ENCODE measurements around the gene SLC39A5. TPM values are rescaled to one million over a fixed set of nuclear protein-coding genes. Genes with fewer than 3 reads are reported as not detected.
A peak's percentile ranks its signal among the peaks of the same experiment; 100 is the strongest.

The SLC39A5 gene
- total and polyA plus RNA-seq, 2 of the 13 experiments (the other 11 are each of a cell fraction or from before 2014, with no cell fraction given), result 59.7 to 101 TPM

DNA sequence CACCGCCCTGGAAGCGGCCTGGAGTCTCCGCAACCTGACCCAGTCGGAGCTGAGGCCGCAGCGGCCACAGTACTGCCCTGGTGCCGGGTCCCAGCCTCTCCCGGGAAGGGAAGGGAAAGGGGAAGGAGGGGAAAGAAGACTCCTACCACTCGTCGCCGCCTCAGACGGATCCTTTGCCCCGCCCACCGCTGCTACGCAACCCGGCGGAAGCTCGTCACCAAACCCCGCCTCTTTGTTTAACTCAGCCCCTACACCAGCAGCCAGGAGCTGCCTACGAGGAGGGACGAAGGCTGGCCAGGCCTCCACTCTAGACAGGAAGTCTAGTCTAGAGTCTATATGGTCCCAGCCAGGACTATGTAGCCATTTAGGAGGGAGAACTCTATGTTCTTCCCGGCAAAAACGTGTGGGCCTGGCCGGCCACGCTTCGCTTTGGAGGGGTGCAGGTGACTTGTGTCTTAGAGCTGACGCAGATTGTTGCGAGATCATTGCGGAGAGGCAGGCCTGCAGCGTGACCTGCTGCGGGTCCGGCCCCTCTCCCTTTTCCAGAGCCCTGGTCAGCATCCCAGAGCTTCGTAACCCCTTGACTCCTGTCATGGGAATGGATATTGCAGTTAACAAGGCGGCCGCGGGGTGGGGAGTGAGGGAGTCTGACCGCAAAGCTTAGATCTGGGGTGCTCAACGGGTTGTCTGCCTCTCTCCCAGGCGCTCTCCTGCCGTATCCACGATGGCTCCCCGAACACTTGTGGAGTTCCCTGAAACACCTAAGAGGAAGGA, 7.9 kb upstream of the SLC39A5 start, which contains the start of gene RNF41 (continued):
- peak; percentile 84; the same call in 1 of the 2 replicates for TF ChIP-seq ZNF790 (CRISPR knock-in tag; IDR thresholded peaks at IDR 0.05; ENCODE audit: borderline replicate concordance)
- peak; percentile 79; the same call in 1 of the 2 replicates for TF ChIP-seq SRY (CRISPR knock-in tag; IDR thresholded peaks at IDR 0.05)
- TF ChIP-seq THYN1 (CRISPR knock-in tag; IDR thresholded peaks at IDR 0.05; ENCODE audit: borderline replicate concordance, low read depth), result no peak
- no peak for TF ChIP-seq KLF9 (CRISPR knock-in tag; IDR thresholded peaks at IDR 0.05; ENCODE audit: low read depth)
- 0 out of 2 replicates have a peak, but pooled peaks have one; percentile 30 for TF ChIP-seq ZNF329 (CRISPR knock-in tag; IDR thresholded peaks at IDR 0.05; ENCODE audit: low read depth)
- TF ChIP-seq, protein P1, sequence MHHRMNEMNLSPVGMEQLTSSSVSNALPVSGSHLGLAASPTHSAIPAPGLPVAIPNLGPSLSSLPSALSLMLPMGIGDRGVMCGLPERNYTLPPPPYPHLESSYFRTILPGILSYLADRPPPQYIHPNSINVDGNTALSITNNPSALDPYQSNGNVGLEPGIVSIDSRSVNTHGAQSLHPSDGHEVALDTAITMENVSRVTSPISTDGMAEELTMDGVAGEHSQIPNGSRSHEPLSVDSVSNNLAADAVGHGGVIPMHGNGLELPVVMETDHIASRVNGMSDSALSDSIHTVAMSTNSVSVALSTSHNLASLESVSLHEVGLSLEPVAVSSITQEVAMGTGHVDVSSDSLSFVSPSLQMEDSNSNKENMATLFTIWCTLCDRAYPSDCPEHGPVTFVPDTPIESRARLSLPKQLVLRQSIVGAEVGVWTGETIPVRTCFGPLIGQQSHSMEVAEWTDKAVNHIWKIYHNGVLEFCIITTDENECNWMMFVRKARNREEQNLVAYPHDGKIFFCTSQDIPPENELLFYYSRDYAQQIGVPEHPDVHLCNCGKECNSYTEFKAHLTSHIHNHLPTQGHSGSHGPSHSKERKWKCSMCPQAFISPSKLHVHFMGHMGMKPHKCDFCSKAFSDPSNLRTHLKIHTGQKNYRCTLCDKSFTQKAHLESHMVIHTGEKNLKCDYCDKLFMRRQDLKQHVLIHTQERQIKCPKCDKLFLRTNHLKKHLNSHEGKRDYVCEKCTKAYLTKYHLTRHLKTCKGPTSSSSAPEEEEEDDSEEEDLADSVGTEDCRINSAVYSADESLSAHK (CRISPR knock-in tag; IDR thresholded peaks at IDR 0.05; ENCODE audit: borderline replicate concordance), result no peak
- TF ChIP-seq, protein P2, sequence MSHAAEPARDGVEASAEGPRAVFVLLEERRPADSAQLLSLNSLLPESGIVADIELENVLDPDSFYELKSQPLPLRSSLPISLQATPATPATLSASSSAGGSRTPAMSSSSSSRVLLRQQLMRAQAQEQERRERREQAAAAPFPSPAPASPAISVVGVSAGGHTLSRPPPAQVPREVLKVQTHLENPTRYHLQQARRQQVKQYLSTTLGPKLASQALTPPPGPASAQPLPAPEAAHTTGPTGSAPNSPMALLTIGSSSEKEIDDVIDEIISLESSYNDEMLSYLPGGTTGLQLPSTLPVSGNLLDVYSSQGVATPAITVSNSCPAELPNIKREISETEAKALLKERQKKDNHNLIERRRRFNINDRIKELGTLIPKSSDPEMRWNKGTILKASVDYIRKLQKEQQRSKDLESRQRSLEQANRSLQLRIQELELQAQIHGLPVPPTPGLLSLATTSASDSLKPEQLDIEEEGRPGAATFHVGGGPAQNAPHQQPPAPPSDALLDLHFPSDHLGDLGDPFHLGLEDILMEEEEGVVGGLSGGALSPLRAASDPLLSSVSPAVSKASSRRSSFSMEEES (CRISPR knock-in tag; IDR thresholded peaks at IDR 0.05), result peak; percentile 36; the same call in 1 of the 2 replicates
- 0 out of 2 replicates have a peak, but pooled peaks have one; percentile 33 for TF ChIP-seq ZNF446 (CRISPR knock-in tag; IDR thresholded peaks at IDR 0.05)
- TF ChIP-seq ELF4 (CRISPR knock-in tag; IDR thresholded peaks at IDR 0.05; ENCODE audit: borderline replicate concordance), result no peak
- TF ChIP-seq, protein P3, sequence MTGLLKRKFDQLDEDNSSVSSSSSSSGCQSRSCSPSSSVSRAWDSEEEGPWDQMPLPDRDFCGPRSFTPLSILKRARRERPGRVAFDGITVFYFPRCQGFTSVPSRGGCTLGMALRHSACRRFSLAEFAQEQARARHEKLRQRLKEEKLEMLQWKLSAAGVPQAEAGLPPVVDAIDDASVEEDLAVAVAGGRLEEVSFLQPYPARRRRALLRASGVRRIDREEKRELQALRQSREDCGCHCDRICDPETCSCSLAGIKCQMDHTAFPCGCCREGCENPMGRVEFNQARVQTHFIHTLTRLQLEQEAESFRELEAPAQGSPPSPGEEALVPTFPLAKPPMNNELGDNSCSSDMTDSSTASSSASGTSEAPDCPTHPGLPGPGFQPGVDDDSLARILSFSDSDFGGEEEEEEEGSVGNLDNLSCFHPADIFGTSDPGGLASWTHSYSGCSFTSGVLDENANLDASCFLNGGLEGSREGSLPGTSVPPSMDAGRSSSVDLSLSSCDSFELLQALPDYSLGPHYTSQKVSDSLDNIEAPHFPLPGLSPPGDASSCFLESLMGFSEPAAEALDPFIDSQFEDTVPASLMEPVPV (CRISPR knock-in tag; IDR thresholded peaks at IDR 0.05), result no peak
- TF ChIP-seq ZNF124 (CRISPR knock-in tag; IDR thresholded peaks at IDR 0.05), result peak; percentile 84
- no peak for TF ChIP-seq SOX13 (IDR thresholded peaks at IDR 0.05)
- TF ChIP-seq SOX13 (CRISPR knock-in tag; conservative IDR thresholded peaks at IDR 0.05 in 1 of 2, IDR thresholded peaks at IDR 0.05 in 1 of 2), result peak in 1 of 2 experiments; percentile 43; a peak in 1 of 4 replicates
- no peak for TF ChIP-seq ZNF180 (CRISPR knock-in tag; IDR thresholded peaks at IDR 0.05; ENCODE audit: borderline replicate concordance, low read depth)
- TF ChIP-seq ZNF557 (CRISPR knock-in tag; IDR thresholded peaks at IDR 0.05), result 0 out of 2 replicates have a peak, but pooled peaks have one; percentile 48
- peak; percentile 86; the same call in 1 of the 2 replicates for TF ChIP-seq ZNF619 (CRISPR knock-in tag; IDR thresholded peaks at IDR 0.05)
- TF ChIP-seq KMT2A (CRISPR knock-in tag; IDR thresholded peaks at IDR 0.05), result 0 out of 2 replicates have a peak, but pooled peaks have one; percentile 49
- TF ChIP-seq, protein P4, sequence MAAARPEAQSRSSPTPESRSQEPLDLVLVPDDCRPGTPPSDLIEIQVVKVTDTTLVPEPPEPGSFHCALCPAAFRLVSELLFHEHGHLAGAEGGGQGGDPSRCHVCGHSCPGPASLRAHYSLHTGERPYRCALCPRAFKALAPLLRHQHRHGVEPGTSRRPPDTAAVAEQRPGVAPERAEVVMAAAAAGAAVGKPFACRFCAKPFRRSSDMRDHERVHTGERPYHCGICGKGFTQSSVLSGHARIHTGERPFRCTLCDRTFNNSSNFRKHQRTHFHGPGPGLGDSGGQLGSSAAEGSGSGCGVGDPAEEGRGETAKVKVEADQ (CRISPR knock-in tag; IDR thresholded peaks at IDR 0.05; ENCODE audit: borderline replicate concordance), result peak; percentile 85; the same call in 1 of the 2 replicates
- 0 out of 2 replicates have a peak, but pooled peaks have one; percentile 48 for TF ChIP-seq POGZ (CRISPR knock-in tag; IDR thresholded peaks at IDR 0.05)
- TF ChIP-seq MBD4 (IDR thresholded peaks at IDR 0.05; ENCODE audit: borderline replicate concordance, low read length), result no peak
- TF ChIP-seq SAFB2 (CRISPR knock-in tag; IDR thresholded peaks at IDR 0.05; ENCODE audit: borderline replicate concordance, low read depth), result no peak

All from HepG2 (cell line).